Measurements from ENCODE around the gene ACTN4.
"Not testable (repeated sequence)": the region's sequence is repeated elsewhere in the genome, so short reads cannot be mapped to it uniquely, and the experiment has no call there.

ACTN4 gene

DNA sequence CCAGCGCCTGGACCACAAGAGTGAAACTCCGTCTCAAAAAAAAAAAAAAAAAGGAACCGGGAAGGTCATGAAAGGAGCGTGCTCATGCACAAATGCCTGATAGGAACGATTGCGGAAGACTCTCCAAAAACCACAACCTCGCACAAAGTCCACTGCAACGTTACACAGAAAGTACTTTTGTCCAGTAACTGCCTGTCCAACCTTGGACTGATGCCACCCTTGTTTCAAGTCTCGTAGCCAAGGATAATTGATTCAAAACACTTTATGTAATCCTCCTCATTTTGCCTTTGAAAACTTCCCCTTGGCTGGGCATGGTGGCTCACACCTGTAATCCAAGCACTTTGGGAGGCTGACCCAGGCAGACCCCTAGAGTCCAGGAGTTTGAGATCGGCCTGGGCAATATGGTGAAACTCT is 112.1 kb downstream of the ACTN4 start:
- no peak for DNase-seq (ENCODE audit: low read depth)
- no peak for TF ChIP-seq CTCF (IDR thresholded peaks at IDR 0.05; ENCODE audit: low read depth, low read length, missing control alignments)
- in situ Hi-C loops (cut with HindIII; ENCODE audit: low sequenced_read_pairs): no loop called here
- no peak overlapping the region for H3K4me3 ChIP-seq (ENCODE audit: low read depth, low read length)

DNA sequence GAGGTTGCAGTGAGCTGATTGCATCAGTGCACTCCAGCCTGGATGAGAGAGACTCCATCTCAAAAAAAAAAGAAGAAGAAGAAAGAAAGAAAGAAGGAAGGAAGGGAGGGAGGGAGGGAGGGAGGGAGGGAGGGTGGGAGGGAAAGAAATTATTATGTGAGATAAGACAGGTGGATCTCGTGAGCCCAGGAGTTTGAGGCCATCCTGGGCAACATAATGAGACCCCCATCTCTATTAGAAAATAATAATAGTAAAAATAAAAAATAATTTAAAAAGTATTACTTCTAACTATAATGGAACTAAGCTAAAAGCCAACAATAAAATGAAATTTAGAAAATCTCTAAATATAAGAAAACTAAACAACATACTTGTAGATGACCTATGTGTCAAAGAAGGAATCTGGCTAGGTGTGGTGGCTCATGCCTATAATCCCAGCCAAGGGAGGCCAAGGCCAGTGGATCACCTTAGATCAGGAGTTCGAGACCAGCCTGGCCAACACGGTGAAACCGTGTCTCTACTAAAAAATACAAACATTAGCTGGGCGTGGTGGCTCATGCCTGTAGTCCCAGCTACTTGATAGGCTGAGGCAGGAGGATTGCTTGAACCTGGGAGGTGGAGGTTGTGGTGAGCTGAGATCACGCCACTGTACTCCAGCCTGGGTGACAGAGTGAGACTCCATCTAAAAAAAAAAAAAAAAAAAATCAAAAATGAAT is 113.5 kb downstream of the ACTN4 start:
- in situ Hi-C loops (cut with HindIII; ENCODE audit: low sequenced_read_pairs); DNase-seq (ENCODE audit: low read depth); H3K4me3 ChIP-seq (ENCODE audit: low read depth, low read length): not testable (repeated sequence)

GRCh38 chr19:38761884-38762389 is 114.5 kb downstream of the ACTN4 start:
- in situ Hi-C loops (cut with HindIII; ENCODE audit: low sequenced_read_pairs); DNase-seq (ENCODE audit: low read depth): not testable (repeated sequence)

DNA sequence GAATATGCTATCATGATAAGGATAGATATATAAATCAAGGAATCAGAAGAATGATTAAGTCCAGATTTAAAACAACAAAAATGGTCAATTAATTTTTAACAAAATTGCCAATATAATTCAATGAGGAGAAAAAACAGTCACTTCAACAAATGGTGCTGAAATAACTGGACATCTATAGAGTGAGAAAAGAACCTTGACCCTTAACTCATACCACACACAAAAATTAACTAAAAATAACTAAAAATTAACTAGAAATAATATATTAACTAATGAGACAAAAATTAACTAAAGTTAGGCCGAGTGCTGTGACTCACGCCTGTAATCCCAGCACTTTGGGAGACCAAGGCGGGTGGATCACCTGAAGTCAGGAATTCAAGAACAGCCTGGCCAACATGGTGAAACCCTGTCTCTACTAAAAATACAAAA is 116.4 kb downstream of the ACTN4 start:
- no peak overlapping the region for H3K4me3 ChIP-seq (ENCODE audit: low read depth, low read length)
- no peak for TF ChIP-seq CTCF (IDR thresholded peaks at IDR 0.05; ENCODE audit: low read depth, low read length, missing control alignments)
- no peak for DNase-seq (ENCODE audit: low read depth)
- in situ Hi-C loops (cut with HindIII; ENCODE audit: low sequenced_read_pairs): no loop called here

More at GRCh38 chr19:38761884-38762389, 114.5 kb downstream of the ACTN4 start:
- not testable (repeated sequence) for H3K4me3 ChIP-seq (ENCODE audit: low read depth, low read length)

GRCh38 chr19:38765214-38765613 is 117.8 kb downstream of the ACTN4 start:
- no peak overlapping the region for H3K4me3 ChIP-seq (ENCODE audit: low read depth, low read length)
- in situ Hi-C loops (cut with HindIII; ENCODE audit: low sequenced_read_pairs): no loop called here
- DNase-seq (ENCODE audit: low read depth): no peak
- TF ChIP-seq CTCF (IDR thresholded peaks at IDR 0.05; ENCODE audit: low read depth, low read length, missing control alignments): no peak

GRCh38 chr19:38766276-38767047 is 119.0 kb downstream of the ACTN4 start:
- in situ Hi-C loops (cut with HindIII; ENCODE audit: low sequenced_read_pairs): no loop called here
- no peak for DNase-seq (ENCODE audit: low read depth)
- H3K4me3 ChIP-seq (ENCODE audit: low read depth, low read length): no peak overlapping the region
- TF ChIP-seq CTCF (IDR thresholded peaks at IDR 0.05; ENCODE audit: low read depth, low read length, missing control alignments): no peak

DNA sequence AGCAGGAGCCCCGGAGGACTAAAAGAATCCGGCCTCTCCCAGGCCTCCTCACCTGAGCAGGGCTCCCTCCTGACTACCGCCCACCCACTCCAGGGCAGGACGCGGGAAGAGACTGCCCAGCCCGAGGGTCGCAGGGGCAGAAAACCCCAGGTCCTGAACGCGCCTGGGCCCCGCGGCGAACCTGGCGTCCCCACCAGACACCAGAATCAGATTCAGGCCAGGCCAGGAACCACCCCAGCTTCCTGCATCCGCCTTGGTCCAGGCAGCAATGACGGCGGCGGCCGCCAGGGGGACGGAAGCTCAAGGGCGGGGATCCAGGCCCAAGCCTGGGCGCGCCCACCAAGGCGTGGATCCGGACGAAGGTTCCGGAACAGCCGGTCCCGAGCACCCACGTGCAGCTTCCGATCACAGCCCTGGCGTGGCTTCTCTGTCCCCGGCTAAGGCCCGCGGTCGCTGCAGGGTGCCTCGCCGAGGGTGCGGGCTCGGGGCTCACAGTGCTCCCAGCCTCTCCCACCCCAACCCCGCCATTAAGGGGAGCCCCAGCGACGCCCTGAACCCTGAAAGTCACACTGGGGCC is 122.3 kb downstream of the ACTN4 start:
- TF ChIP-seq CTCF (IDR thresholded peaks at IDR 0.05; ENCODE audit: low read depth, low read length, missing control alignments): peak; percentile 68
- peak; percentile 8 for DNase-seq (ENCODE audit: low read depth)
- no peak overlapping the region for H3K4me3 ChIP-seq (ENCODE audit: low read depth, low read length)
- in situ Hi-C loops (cut with HindIII; ENCODE audit: low sequenced_read_pairs): no loop called here

DNA sequence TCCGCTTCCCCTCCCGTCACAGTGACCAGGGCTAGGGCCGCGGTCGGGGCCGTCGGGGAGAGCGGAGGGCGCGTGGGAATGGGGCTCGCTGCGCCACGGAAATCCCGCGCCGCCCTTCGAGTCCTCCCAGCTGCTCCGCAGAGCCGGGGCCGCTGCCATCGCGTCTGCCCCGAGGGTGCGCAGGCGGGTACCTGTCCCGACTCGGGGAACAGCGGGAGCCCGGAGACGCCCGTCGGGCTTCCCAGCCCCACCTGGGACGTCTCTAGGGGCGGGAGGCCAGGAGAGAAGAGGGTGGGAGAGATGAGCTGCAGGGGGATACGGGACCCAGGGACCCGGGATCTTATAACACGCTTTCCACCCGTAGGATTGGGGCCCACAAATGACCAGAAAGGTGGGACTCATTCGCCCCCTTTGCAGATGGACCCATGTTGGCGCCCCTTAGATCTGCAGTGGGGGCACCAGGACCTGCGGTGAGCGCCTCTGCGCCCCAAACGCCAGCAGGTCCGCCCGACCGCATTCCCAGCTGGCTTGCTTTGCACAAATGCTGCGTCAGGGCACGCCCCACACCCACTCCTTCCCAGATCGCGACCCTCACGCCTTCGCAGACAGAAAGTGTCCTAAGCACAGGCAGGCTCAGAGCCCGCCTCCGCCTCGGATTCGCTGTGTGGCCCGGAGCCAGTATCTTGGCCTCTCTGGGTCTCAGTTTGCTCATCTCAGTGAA is 122.9 kb downstream of the ACTN4 start:
- H3K4me3 ChIP-seq (ENCODE audit: low read depth, low read length); DNase-seq (ENCODE audit: low read depth): not testable (repeated sequence)

DNA sequence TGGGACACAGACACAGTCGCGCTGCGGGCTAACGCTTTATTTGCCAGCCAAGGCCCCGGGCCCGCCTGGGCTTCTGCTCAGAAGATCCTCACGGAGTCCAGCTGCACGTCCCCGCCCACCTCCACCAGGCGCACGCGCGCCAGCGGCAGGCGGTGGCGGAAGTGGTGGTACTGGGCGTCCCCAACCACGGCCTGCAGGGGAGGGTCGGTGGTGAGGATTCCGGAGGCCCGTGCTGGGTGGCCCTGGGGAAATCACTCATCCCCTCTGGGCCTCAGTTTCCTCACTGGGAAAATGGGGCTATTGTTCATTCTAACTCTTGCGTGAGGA is 123.5 kb downstream of the ACTN4 start:
- DNase-seq (ENCODE audit: low read depth); H3K4me3 ChIP-seq (ENCODE audit: low read depth, low read length); in situ Hi-C loops (cut with HindIII; ENCODE audit: low sequenced_read_pairs): not testable (repeated sequence)

More for the DNA sequence above, 122.9 kb downstream of the ACTN4 start:
- in situ Hi-C loops (cut with HindIII; ENCODE audit: low sequenced_read_pairs): not testable (repeated sequence)

DNA sequence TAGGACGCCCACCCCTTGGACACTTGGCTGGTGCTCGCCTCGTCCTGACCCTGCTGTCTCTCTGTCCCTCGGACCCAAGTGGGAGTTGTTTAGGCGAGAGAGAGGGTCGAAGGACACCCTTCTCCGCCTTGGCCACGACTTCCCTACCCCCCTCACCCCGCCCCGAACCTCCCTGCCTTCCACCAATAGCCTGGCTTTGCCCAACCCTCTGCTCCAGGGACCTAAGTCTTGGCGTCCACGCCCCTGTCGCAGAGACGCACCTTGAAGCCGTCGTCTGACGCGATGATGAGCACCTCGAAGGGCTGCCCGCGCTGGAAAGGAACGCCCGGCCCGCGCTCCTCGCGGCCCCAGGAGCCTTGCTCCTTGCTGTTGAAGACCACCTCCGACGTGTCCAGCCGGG is 124.1 kb downstream of the ACTN4 start:
- DNase-seq (ENCODE audit: low read depth); in situ Hi-C loops (cut with HindIII; ENCODE audit: low sequenced_read_pairs); H3K4me3 ChIP-seq (ENCODE audit: low read depth, low read length): not testable (repeated sequence)

Data from astrocyte of the cerebellum (primary cell).